ENCODE data around the gene CHMP2B.

Gene CHMP2B, protein sequence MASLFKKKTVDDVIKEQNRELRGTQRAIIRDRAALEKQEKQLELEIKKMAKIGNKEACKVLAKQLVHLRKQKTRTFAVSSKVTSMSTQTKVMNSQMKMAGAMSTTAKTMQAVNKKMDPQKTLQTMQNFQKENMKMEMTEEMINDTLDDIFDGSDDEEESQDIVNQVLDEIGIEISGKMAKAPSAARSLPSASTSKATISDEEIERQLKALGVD

DNA sequence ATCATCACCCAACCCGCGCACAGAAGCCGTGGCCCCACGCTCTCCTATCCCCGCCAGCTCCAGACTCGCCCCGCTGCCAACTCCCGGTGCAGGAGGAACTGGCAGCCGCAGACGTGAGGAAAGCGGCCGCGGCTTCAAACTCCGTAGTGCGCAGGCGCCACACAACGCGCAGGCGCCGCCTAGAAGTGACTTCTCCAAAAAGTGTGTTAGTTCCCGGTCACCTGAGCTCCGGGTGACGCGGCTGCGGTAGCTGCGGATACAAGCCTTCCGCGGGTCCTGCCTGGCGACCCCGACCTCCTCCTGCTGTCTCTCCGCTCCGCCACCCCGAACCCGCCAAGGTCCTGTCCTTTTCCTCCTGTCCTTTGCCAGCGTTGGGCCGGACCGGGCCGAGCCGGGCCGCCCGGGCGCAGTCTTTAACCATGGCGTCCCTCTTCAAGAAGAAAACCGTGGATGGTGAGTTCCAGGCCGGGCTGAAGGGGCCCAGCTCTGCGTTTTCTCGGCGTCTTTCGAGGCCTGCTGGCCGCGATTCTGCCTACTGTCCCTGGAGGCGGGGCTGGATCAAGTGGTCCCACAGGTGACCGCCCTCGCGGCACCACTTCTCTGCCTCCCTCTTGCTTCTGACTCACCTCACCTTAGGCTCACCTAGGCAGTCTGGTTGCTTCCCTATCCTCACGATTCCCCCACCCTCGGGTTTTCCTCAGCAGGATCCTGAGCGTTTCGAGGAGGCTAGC is at the start of gene CHMP2B:
Gene CHMP2B, plus strand, starts transcription at position 206 of the 731 bp plus-strand sequence. Its CDS starts 214 bp downstream, at position 420.
- peak; percentile 80 for DNase-seq

GRCh38 chr3:87179642-87180041 is 47.5 kb upstream of the CHMP2B start:
- DNase-seq, result no peak

DNA sequence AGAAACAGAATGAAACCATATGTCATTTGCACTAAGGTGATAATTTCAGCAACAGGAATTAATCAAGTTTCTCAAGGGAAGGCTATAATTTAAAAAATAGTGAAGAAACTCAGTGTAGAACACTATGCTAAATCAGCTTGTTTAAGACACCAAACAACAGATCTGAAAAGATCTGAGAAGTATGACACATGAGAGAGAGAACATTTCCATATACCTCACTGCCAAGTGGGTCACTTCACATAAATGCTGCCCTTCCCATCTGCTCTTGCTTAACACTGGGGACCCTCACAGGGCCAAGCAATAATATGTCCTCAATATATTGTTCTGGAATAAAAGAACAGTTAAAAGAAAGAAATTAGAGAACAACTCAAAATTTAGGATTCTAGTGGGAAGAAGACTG is 45.6 kb upstream of the CHMP2B start:
- DNase-seq, result no peak

GRCh38 chr3:87182023-87182422 is 45.1 kb upstream of the CHMP2B start:
- no peak for DNase-seq

GRCh38 chr3:87186608-87187159 is 40.4 kb upstream of the CHMP2B start:
- DNase-seq, result no peak

DNA sequence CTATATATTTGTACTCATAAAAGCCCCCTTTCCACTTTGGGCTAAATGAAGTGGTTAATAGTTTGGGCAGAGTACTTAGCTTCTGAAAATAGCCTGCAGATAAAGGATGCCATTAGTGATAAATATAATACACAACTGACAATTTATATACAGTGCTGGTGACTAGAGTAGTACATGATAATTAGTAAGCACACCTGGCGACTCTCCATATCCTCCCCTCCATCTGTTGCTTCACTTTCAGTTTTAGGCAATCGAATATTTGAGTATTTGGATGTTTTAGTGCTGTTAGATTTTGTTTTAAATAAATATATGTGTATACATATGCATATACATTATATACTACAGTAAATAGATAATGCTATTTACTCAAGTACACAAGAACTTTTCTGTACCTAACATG is 35.9 kb upstream of the CHMP2B start:
- no peak for DNase-seq

- DNase-seq, result no peak
Measured at GRCh38 chr3:87191641-87192040, 35.5 kb upstream of the CHMP2B start.

DNA sequence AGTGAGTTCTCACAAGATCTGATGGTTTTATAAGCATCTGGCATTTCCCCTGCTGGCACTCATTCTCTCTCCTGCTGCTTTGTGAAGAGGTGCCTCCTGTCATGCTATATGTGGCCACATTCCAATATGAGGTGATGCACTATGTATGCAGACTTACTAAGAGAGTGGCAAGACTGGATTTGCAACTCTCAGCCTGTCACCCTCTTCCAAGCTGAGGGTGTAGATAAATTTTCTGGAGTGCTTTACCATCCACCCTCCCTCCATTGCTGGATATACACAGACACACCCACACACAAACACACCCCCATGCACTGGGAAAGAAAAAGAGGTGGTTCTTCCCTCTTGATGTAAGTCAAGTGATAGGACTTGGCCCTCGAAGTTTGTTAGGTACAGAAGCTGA is 30.2 kb upstream of the CHMP2B start:
- DNase-seq, result no peak

DNA sequence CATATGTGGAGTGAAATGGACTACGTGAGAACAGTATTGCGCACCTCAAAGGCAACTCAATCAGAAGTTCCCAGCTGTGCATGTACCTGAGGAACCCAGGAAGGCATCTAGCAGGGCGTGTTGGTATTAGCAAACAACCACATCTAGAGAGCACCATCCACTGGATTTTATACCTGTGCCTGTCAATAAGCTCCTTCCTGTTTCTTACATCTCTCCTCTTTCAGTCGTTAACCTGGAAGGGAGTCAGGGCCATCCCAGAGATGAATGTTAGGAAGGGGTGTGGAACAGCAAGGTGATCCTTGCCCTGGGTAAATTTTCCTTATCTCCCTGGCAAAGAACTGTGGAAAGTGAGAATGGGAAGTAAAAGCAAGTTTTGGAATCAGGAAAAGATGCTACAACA is 29.6 kb upstream of the CHMP2B start:
- no peak for DNase-seq

DNA sequence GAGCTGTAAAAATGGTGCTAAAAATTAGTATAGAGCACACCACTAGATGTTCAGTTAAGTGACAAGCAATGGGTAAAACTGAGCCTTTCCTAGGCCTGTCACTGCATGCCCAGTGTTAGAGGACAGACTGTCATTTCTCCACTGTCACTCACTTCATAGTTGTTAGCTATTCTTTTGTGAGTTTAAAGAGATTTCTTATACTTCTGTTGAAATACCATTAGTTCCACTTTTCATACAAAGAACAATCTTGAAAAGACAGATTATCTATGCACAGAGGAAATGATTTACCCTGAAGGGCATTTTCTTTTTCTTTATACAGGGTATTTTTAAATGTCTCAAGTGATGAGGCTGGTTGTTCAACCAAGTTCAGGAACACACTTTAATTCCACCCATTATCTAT is 28.3 kb upstream of the CHMP2B start:
- DNase-seq, result no peak

- DNase-seq, result no peak
Measured at GRCh38 chr3:87199628-87200027, 27.5 kb upstream of the CHMP2B start.

DNA sequence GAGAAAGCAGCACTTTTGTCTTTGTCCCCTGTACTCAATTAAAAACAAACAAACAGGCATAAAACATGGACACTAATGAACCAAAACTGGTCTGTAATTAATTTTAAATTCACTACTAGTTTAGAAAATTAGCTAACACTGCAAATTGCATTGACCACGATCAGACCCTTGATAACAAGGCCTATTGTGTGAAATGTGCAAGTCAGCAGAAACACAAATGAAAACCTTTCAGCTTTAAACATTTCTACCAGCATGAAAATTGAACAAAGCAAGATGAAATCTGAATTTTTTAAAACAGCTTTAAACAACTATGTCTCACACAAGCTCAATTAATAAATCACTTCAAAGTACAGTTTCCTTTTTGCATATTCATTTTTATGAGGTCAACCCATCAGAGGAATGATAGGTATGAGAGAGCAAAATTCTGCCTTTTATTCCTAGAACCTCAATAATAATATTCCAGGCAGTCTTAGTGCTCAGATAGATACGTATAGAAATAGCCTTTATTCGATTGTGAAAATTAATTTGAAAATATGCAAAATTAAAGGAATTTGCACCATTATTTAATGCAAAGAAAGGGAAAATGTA is 27.0 kb upstream of the CHMP2B start:
- no peak for DNase-seq

- DNase-seq, result no peak
Measured at GRCh38 chr3:87201727-87202126, 25.4 kb upstream of the CHMP2B start.

GRCh38 chr3:87203809-87204208 is 23.3 kb upstream of the CHMP2B start:
- DNase-seq, result no peak

DNA sequence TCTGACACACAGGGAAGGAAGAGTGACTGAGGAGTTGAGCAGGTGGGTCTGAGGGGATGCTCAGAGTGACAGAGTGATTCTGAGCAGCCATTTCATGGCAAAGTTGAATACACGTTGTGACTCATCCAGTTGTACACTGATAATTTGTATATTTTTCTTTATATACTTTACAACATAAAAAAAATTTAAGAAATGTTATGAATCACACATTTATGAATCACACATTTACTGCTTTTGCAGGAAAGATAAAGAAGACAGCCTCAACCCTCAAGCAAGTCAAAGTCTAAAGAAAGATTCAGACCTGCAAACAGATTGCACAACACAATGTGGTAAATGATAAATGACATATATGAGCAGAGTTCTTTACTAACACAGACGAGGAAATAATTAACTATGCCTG is 21.0 kb upstream of the CHMP2B start:
- peak; percentile 37 for DNase-seq

DNA sequence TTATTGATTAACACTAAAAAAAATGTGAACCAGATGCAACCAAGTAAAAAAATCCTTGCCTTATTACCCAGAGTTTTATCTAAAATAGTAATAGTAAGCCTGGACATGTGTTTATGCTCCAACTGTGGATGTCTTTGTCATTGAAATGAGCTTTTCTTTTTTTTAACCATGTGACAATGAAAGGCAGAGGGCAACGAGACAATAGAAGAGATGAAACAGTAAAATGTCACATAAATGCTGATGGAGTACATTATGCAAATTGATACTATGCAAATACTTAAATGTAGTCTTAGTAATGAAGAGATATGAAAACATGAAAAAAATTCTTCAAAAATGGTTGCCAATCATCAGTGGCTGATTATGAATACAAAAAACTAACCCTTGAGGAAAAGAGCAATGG is 20.5 kb upstream of the CHMP2B start:
- DNase-seq, result no peak

DNA sequence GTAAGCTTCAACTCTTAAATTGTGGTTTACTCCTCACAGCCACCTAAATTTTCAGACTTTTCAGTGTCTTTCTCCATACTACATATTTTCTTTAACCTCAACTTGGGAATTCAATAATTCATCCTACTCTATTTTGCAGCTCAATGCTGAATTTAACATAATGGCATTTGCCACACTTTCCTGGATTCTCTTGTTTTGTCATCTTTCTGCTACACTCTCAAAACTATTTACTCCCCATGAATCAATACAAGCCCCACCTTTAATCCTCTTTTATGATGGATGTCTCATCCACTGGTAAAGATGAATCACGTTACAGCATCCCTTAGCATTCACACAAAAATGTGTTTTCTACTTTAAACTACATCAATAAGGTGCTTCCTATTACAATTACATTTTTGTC is 19.6 kb upstream of the CHMP2B start:
- no peak for DNase-seq

DNA sequence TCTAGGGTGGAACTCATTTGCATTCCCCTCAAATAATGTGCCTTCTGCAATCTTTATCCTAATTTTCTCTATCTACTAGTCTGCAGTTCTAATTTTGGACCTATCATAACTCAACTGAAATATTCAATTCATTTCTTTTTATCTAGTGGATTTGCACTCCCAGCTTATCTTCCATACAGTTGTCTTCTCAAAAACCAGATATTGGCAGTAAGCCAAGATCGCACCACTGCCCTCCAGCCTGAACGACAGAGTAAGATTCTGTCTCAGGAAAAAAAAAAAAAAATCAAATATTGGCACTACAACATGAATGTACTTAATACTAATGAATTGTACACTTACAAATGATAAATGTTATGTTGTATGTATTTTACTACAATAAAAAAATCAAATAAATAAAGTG is 18.0 kb upstream of the CHMP2B start:
- no peak for DNase-seq

GRCh38 chr3:87218560-87218959 is 8.5 kb upstream of the CHMP2B start:
- no peak for DNase-seq

- no peak for DNase-seq
Measured at GRCh38 chr3:87219611-87220010, 7.5 kb upstream of the CHMP2B start.

DNA sequence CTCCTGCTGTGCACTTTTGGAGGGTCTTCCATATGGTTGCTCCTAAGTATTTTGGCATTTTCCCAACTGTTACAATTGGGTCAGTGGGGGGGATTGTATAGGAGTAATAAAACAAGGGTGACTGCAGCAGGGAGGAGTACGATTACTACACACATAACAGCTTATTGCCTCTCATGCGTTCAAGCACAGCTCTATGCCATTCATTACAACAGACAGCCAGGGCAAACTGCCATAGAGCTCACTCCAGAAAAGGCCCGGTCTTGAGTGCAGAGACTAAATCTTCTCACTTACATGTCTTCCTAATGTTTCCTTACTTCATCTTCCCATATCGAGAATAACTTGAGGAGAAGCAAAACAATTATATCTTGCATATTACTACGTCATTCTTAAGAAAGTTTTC is 1.4 kb upstream of the CHMP2B start:
- no peak for DNase-seq

- DNase-seq, result no peak
Measured at GRCh38 chr3:87227835-87228144, 681 bp downstream of the CHMP2B start.

- peak; percentile 18 for DNase-seq
Measured at GRCh38 chr3:87228316-87228715, 1.2 kb downstream of the CHMP2B start.

DNA sequence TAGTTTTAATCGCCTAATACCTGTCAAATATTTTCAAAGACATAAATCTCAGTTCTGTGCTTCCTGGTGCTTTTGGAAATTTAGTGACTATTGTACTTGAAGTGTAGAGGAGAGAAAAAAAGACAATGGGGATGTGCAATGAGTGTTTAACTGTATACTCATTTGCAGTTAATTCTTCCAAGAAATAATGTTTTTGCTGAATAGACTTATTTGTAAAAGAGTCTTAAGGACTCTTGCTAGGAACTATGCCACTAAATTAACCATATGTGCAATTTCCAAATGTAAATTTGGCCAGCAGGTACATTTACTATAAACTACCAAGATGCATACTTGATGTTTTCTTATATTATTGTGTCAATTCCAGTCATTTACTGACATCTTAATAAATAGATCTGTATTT is 2.0 kb downstream of the CHMP2B start:
- no peak for DNase-seq

All from kidney glomerular epithelial cell (primary cell).